ENCODE data around the gene PARD6B.
"Not testable (repeated sequence)": the region's sequence is repeated elsewhere in the genome, so short reads cannot be mapped to it uniquely, and the experiment has no call there.

PARD6B gene

GRCh38 chr20:50747275-50747674, 15.9 kb downstream of the PARD6B start:
- no peak for DNase-seq

GRCh38 chr20:50750145-50750671, 18.8 kb downstream of the PARD6B start:
- no peak for DNase-seq

GRCh38 chr20:50753152-50753551, 21.8 kb downstream of the PARD6B start:
- no peak for DNase-seq

- no peak for DNase-seq
Measured at GRCh38 chr20:50754420-50754819, 23.0 kb downstream of the PARD6B start.

GRCh38 chr20:50756447-50756846, 25.1 kb downstream of the PARD6B start:
- no peak for DNase-seq

GRCh38 chr20:50758469-50758868, 27.1 kb downstream of the PARD6B start:
- DNase-seq: no peak

GRCh38 chr20:50758992-50759391, 27.6 kb downstream of the PARD6B start:
- no peak for DNase-seq

- no peak for DNase-seq
Measured at GRCh38 chr20:50759678-50760077, 28.3 kb downstream of the PARD6B start.

GRCh38 chr20:50762045-50762422, 30.7 kb downstream of the PARD6B start:
- no peak for DNase-seq

- DNase-seq: no peak
Measured at GRCh38 chr20:50762435-50763220, 31.2 kb downstream of the PARD6B start.

- DNase-seq: not testable (repeated sequence)
Measured at GRCh38 chr20:50763550-50764458, 32.4 kb downstream of the PARD6B start.

GRCh38 chr20:50765251-50765650, 33.9 kb downstream of the PARD6B start:
- not testable (repeated sequence) for DNase-seq

GRCh38 chr20:50765674-50766073, 34.3 kb downstream of the PARD6B start:
- no peak for DNase-seq

GRCh38 chr20:50766955-50767809, 35.8 kb downstream of the PARD6B start:
- not testable (repeated sequence) for DNase-seq

GRCh38 chr20:50768991-50769390, 37.6 kb downstream of the PARD6B start:
- not testable (repeated sequence) for DNase-seq

GRCh38 chr20:50769551-50770085, 38.2 kb downstream of the PARD6B start:
- not testable (repeated sequence) for DNase-seq

GRCh38 chr20:50771419-50772080, 40.2 kb downstream of the PARD6B start:
- DNase-seq: not testable (repeated sequence)

- DNase-seq: no peak
Measured at GRCh38 chr20:50772420-50773185, 41.2 kb downstream of the PARD6B start.

GRCh38 chr20:50774515-50774914, 43.1 kb downstream of the PARD6B start:
- DNase-seq: no peak

- DNase-seq: no peak
Measured at GRCh38 chr20:50776122-50776817, 44.9 kb downstream of the PARD6B start.
